Endothelial cell of umbilical vein (primary cell): Measurements from ENCODE around the gene RNF157. TPM values are rescaled to one million over a fixed set of nuclear protein-coding genes. Genes with fewer than 3 reads are reported as not detected.

Experiments
- BruUV-seq: library from RNA; stranded (reverse); fragments of 400-500 nt; replicated peaks from 2 replicates; lab custom pipeline; 2021; lab: Mats Ljungman, UMichigan
- CTCF ChIA-PET: fragments of 300-600, 350-600 bp; sonication (Branson Sonifier 250); formaldehyde crosslinking; loops from one replicate; lab custom pipeline; 2021; ENCODE audit warnings: antibody characterized with exemption, inconsistent platforms; lab: Charles Lee
- POLR2A ChIA-PET: fragments of 300-600, 350-600 bp; sonication (Branson Sonifier 250); formaldehyde crosslinking; loops from one replicate; lab custom pipeline; 2021; ENCODE audit warnings: antibody characterized with exemption, inconsistent platforms; lab: Charles Lee
- DNase-seq: peaks from one replicate; pipeline ENCODE4 v3.0.0-alpha.2; 2011; ENCODE audit warnings: low read depth, low spot score
- FAIRE-seq: peaks from 2 replicates; lab custom pipeline; 2011; peaks lifted over from hg19 to GRCh38; lab: Jason Lieb, UNC
- H2AFZ ChIP-seq: 2 replicates; pipeline ENCODE4 v1.6.0; 2012; ENCODE audit warnings: low read depth, low read length, control low read depth, inconsistent platforms
- H3K27ac ChIP-seq: 2 replicates; pipeline ENCODE4 v1.5.1; 2011; ENCODE audit warnings: low read depth, mild to moderate bottlenecking, control low read depth, low read length, moderate library complexity; ENCODE audit not compliant: insufficient read depth
- H3K27me3 ChIP-seq, 2 experiments: 2 replicates each; pipeline versions ENCODE4 v1.6.0 to v1.6.1; 2011; ENCODE audit warnings: low read length in 2 of 2, mixed read lengths in 1 of 2; ENCODE audit not compliant: control insufficient read depth in 2 of 2, insufficient read depth in 2 of 2
- H3K36me3 ChIP-seq, 2 experiments: 2 replicates in 1 of 2; 3 replicates in 1 of 2; pipeline ENCODE4 v1.5.1; 2011; ENCODE audit warnings: low read length in 2 of 2, mild to moderate bottlenecking in 1 of 2, moderate library complexity in 1 of 2; ENCODE audit not compliant: control insufficient read depth in 2 of 2, insufficient read depth in 2 of 2; ENCODE audit errors: extremely low read depth in 1 of 2
- H3K4me1 ChIP-seq: 3 replicates; pipeline ENCODE4 v1.5.1; 2011; ENCODE audit warnings: mild to moderate bottlenecking, low read length; ENCODE audit not compliant: control insufficient read depth, insufficient read depth; ENCODE audit errors: extremely low read depth
- H3K4me2 ChIP-seq: 2 replicates; pipeline ENCODE4 v1.6.1; 2011; ENCODE audit warnings: low read length, control low read depth, mixed read lengths; ENCODE audit not compliant: insufficient read depth
- H3K4me3 ChIP-seq, 3 experiments: fragments of 200-600 bp in 1 of 3; sonication (generic), shearing (Covaris generic) in 1 of 3; replicated peaks in 1 of 3; 2 replicates each; pipeline ENCODE4 v1.5.1; 2011 to 2016; ENCODE audit warnings: control low read depth in 3 of 3, low read length in 3 of 3, mild to moderate bottlenecking in 2 of 3, inconsistent platforms in 1 of 3, low read depth in 1 of 3, moderate library complexity in 1 of 3; ENCODE audit not compliant: insufficient read depth in 1 of 3
- H3K79me2 ChIP-seq: 2 replicates; pipeline ENCODE4 v1.6.0; 2012; ENCODE audit warnings: low read length, inconsistent platforms; ENCODE audit not compliant: control insufficient read depth, insufficient read depth
- H3K9ac ChIP-seq: replicated peaks from 2 replicates; pipeline ENCODE3; 2011; ENCODE audit warnings: low read length, control low read depth; ENCODE audit not compliant: insufficient read depth; ENCODE audit errors: extremely low read depth
- H3K9me1 ChIP-seq: replicated peaks from 3 replicates; pipeline ENCODE4 v1.6.0; 2011; ENCODE audit warnings: mild to moderate bottlenecking, low read length; ENCODE audit not compliant: control insufficient read depth, insufficient read depth; ENCODE audit errors: extremely low read depth
- H3K9me3 ChIP-seq: replicated peaks from 2 replicates; pipeline ENCODE4 v1.5.1; 2012; ENCODE audit warnings: low read length, inconsistent platforms; ENCODE audit not compliant: control insufficient read depth, insufficient read depth
- H4K20me1 ChIP-seq: replicated peaks from 2 replicates; pipeline ENCODE3; 2011; ENCODE audit warnings: mild to moderate bottlenecking, low read length; ENCODE audit not compliant: control insufficient read depth, insufficient read depth; ENCODE audit errors: extremely low read depth
- EZH2 ChIP-seq: IDR thresholded peaks from 2 replicates; pipeline ENCODE4 v1.6.1; 2012; ENCODE audit warnings: borderline replicate concordance, low read depth, mild to moderate bottlenecking, moderate library complexity, low read length, inconsistent platforms; ENCODE audit not compliant: severe bottlenecking
- FOS ChIP-seq: IDR thresholded peaks from 2 replicates; pipeline ENCODE4 v1.6.1; 2011; ENCODE audit warnings: mild to moderate bottlenecking, low read length, moderate library complexity, borderline replicate concordance; ENCODE audit not compliant: insufficient read depth
- GATA2 ChIP-seq: IDR thresholded peaks from 2 replicates; pipeline ENCODE4 v1.7.0; 2011; ENCODE audit warnings: low read depth, mild to moderate bottlenecking, moderate library complexity, mixed read lengths, low read length; ENCODE audit not compliant: insufficient read length, insufficient read depth
- JUN ChIP-seq: IDR thresholded peaks from 2 replicates; pipeline ENCODE4 v1.6.1; 2011; ENCODE audit warnings: borderline replicate concordance, low read depth; ENCODE audit not compliant: insufficient read length, insufficient read depth
- MYC ChIP-seq: IDR thresholded peaks from one replicate; pipeline ENCODE4 v1.6.1; 2011; ENCODE audit warnings: mild to moderate bottlenecking, low read depth, low read length
- POLR2A ChIP-seq: IDR thresholded peaks from 2 replicates; pipeline ENCODE4 v1.6.1; 2012; ENCODE audit warnings: low read depth, mild to moderate bottlenecking, control low read depth, low read length
- POLR2AphosphoS5 ChIP-seq: IDR thresholded peaks from 2 replicates; pipeline ENCODE4 v1.6.1; 2012; ENCODE audit warnings: low read depth, mild to moderate bottlenecking, control low read depth, low read length, moderate library complexity; ENCODE audit not compliant: insufficient read depth
- dilution Hi-C: fragments of 300-500 bp; cut with MboI; formaldehyde crosslinking; loops from one replicate; pipeline ENCODE4 v1.15.0; 2019; ENCODE audit warnings: low sequenced_read_pairs; ENCODE audit not compliant: extremely low pct_ligation_motif_present
- intact Hi-C: fragments of 100-400 bp; cut with micrococcal nuclease; formaldehyde crosslinking; loops from one replicate; pipeline ENCODE4 v1.10.0; 2022
- polyA plus RNA-seq, 4 experiments: library from polyadenylated mRNA; depleted of rRNA in 3 of 4; stranded (reverse) in 3 of 4; unstranded in 1 of 4; fragments of >200 nt; gene quantifications; 2 replicates each; pipeline versions ENCODE4 v1.2.1 to v1.2.3, GENCODE V29; 2011 to 2012; ENCODE audit warnings: missing spikeins in 1 of 4
- total RNA-seq: library from RNA; stranded (reverse); gene quantifications from 2 replicates; pipeline ENCODE4 v1.2.3, GENCODE V29; 2021
- TF ChIP-seq, protein P1 (sequence below): IDR thresholded peaks from 2 replicates; pipeline ENCODE4 v1.6.1; 2011; ENCODE audit not compliant: insufficient read depth, insufficient read length
- TF ChIP-seq, protein P2 (sequence below), 2 donors: IDR thresholded peaks; 1 replicate in 1 of 2; 2 replicates in 1 of 2; pipeline ENCODE4 v1.5.1; 2011; ENCODE audit warnings: low read length in 2 of 2, mild to moderate bottlenecking in 2 of 2, moderate library complexity in 2 of 2, control low read depth in 1 of 2, inconsistent platforms in 1 of 2, low read depth in 1 of 2; ENCODE audit not compliant: insufficient read depth in 1 of 2; ENCODE audit errors: extremely low read depth in 1 of 2

Gene RNF157
- total and polyA plus RNA-seq, 2 donors (not counting 3 experiments of a cell fraction or from before 2014, with no cell fraction given): 0.07 to 0.86 TPM

DNA sequence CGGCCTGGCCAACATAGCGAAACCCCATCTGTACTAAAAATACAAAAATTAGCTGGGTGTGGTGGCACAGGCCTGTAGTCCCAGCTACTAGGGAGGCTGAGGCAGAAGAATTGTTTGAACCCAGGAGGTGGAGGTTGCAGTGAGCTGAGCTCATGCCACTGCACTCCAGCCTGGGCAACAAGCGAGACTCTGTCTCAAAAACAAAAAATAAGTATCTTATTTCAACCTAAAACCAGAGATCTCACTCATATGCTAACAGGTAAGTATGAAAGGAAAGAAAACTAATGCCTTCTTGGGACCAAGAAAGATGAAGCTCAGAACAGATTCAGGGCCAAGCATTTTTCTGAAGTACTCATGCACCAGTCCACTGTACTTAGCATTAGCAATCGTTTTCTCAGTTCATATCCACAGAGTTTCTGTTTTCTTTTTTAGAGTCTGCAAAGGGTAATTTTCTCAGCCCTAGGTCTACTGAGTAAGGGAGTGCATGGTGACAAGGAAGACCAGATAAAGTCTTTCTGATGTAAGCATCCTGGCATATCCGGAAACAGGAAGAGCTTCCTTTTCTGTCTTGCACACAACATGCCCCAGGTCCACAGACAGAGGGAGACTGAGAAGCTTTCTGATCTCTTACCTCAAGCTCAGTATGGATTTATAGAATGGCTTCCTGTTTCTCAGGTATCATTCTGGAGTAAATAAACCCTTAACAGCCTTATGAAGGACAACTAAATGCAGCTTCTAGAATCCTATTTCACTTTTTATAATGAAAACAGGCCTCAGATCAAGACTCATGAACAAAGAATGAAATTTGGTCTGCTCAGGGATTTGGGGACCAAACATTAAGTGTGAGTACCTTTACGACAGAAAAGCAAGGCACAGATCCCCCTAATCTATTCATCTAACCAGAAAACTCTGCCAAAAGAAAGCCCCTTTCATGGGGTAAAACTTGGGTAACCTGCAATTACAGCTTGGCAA is 60.5 kb downstream of the RNF157 start:
- Histone ChIP-seq H4K20me1 (no peaks in the 10 kb centered on the region), H3K9me1 (no peaks in the 10 kb centered on the region), H3K27me3 (no peaks in the 10 kb centered on the region), H3K9ac (no peak overlapping the region), H3K4me1 (peaks cover 8% of the 10 kb centered on the region), H3K27ac (no peak overlapping the region), H2AFZ (peak overlapping the region; percentile 62), H3K4me2 (no peak overlapping the region), H3K36me3 (no peaks in the 10 kb centered on the region), H3K79me2 (no peaks in the 10 kb centered on the region), H3K4me3 (no peak overlapping the region), H3K9me3 (no peaks in the 10 kb centered on the region)
- BruUV-seq: no TSS peak
- ChIA-PET POLR2A (interaction anchor here (0.7 kb wide), 1 partner anchor 58 kb away, joined by 5 read pairs; no protein-coding TSS in a partner anchor), CTCF (interaction anchor here (0.7 to 5.4 kb wide), 14 partner anchors 9 to 166 kb away, joined by 3 to 99 read pairs (median 4); partner anchors contain the start of gene EXOC7)
- FAIRE-seq (peak; percentile 52), DNase-seq (no peak)
- intact Hi-C loops: loop anchor here (10.0 kb wide), 1 partner anchor 165 kb away; no protein-coding TSS in a partner anchor
- dilution Hi-C loops: no loop called here
- TF ChIP-seq, protein P1, sequence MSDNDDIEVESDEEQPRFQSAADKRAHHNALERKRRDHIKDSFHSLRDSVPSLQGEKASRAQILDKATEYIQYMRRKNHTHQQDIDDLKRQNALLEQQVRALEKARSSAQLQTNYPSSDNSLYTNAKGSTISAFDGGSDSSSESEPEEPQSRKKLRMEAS: no peak
- TF ChIP-seq JUN: no peak
- no peak for TF ChIP-seq EZH2
- no peak for TF ChIP-seq POLR2A
- no peak for TF ChIP-seq FOS

DNA sequence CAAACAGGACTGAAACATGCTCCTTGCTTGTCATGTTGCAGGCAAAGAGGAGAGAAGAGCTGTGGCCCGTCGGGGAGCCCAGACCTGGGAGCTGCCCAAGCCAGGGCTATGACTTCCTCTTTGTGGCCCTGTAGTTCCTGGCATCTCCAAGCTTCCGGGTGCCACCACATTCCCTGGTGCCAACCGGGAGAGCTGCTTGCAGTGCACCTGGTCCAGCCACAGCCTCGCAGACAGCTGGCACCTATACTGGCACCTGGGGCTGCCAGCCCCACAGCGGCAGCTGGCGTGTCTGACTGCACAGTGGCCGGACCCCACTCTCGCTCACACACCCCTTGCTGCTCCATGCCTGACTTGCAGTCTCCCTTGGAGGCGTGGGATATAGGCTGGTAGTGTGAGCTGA is 62.2 kb downstream of the RNF157 start:
- FAIRE-seq: no peak
- H4K20me1 ChIP-seq: no peaks in the 10 kb centered on the region
- H2AFZ ChIP-seq: no peak overlapping the region
- H3K4me1 ChIP-seq: peaks cover 8% of the 10 kb centered on the region
- intact Hi-C loops: no loop called here
- no peak overlapping the region for H3K4me3 ChIP-seq
- H3K79me2 ChIP-seq: no peaks in the 10 kb centered on the region
- POLR2A ChIA-PET: no interaction called here
- H3K9me3 ChIP-seq: no peaks in the 10 kb centered on the region
- no peak for DNase-seq
- H3K9ac ChIP-seq: no peak overlapping the region
- no peak overlapping the region for H3K4me2 ChIP-seq
- no peaks in the 10 kb centered on the region for H3K36me3 ChIP-seq
- no peak for TF ChIP-seq EZH2
- TF ChIP-seq, protein P1: no peak
- no peak for TF ChIP-seq JUN
- TF ChIP-seq POLR2AphosphoS5: no peak
- TF ChIP-seq, protein P2, sequence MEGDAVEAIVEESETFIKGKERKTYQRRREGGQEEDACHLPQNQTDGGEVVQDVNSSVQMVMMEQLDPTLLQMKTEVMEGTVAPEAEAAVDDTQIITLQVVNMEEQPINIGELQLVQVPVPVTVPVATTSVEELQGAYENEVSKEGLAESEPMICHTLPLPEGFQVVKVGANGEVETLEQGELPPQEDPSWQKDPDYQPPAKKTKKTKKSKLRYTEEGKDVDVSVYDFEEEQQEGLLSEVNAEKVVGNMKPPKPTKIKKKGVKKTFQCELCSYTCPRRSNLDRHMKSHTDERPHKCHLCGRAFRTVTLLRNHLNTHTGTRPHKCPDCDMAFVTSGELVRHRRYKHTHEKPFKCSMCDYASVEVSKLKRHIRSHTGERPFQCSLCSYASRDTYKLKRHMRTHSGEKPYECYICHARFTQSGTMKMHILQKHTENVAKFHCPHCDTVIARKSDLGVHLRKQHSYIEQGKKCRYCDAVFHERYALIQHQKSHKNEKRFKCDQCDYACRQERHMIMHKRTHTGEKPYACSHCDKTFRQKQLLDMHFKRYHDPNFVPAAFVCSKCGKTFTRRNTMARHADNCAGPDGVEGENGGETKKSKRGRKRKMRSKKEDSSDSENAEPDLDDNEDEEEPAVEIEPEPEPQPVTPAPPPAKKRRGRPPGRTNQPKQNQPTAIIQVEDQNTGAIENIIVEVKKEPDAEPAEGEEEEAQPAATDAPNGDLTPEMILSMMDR (IDR thresholded peaks at IDR 0.05; ENCODE audit: extremely low read depth in 1 of 2, insufficient read depth in 1 of 2, low read depth in 1 of 2, low read length in 2 of 2): no peak
- no peak for TF ChIP-seq MYC
- TF ChIP-seq POLR2A: no peak
- TF ChIP-seq FOS: no peak
- no peak for TF ChIP-seq GATA2
- no TSS peak for BruUV-seq
- no peak overlapping the region for H3K27ac ChIP-seq
- dilution Hi-C loops: no loop called here
- no peaks in the 10 kb centered on the region for H3K27me3 ChIP-seq
- CTCF ChIA-PET: interaction anchor here (0.7 to 5.4 kb wide), 9 partner anchors 8 to 101 kb away, joined by 3 to 99 read pairs (median 3); no protein-coding TSS in a partner anchor
- no peaks in the 10 kb centered on the region for H3K9me1 ChIP-seq
